MCF 10A (cell line): Measurements from ENCODE around the gene MYO1E. TPM values are rescaled to one million over a fixed set of nuclear protein-coding genes. Genes with fewer than 3 reads are reported as not detected.

ENCODE experiments used
- Bru-seq: library from RNA; stranded (reverse); fragments of 400-500 nt; gene quantifications from one replicate; lab custom pipeline; 2021; lab: Mats Ljungman, UMichigan
- BruChase-seq, 2 experiments: library from RNA; stranded (reverse); fragments of 400-500 nt; gene quantifications; one replicate each; lab custom pipeline; 2021; lab: Mats Ljungman, UMichigan
- BruUV-seq: library from RNA; stranded (reverse); fragments of 400-500 nt; replicated peaks from 2 replicates; lab custom pipeline; 2021; lab: Mats Ljungman, UMichigan
- CTCF ChIA-PET: fragments of 300-600 bp; sonication (Branson Sonifier 250); formaldehyde crosslinking; extraction: SDS; loops from one replicate; lab custom pipeline; 2021; ENCODE audit warnings: antibody characterized with exemption, inconsistent platforms; lab: Yijun Ruan, JAX
- POLR2A ChIA-PET: fragments of 300-600, 350-650 bp; sonication (Branson Sonifier 250); formaldehyde crosslinking; extraction: SDS; loops from one replicate; lab custom pipeline; 2020; ENCODE audit warnings: antibody characterized with exemption, inconsistent platforms; lab: Yijun Ruan, JAX
- DNase-seq: peaks from one replicate; pipeline ENCODE4 v3.0.0-alpha.2; 2018; ENCODE audit not compliant: unreplicated experiment
- H3K27ac Mint-ChIP-seq: one replicate; pipeline ENCODE4 v1.8.0; 2022; ENCODE audit warnings: mild to moderate bottlenecking, low read depth, mixed read lengths; ENCODE audit not compliant: unreplicated experiment
- H3K27me3 Mint-ChIP-seq: one replicate; pipeline ENCODE4 v1.8.0; 2022; ENCODE audit warnings: mixed read lengths; ENCODE audit not compliant: insufficient read depth, unreplicated experiment
- H3K36me3 Mint-ChIP-seq: one replicate; pipeline ENCODE4 v1.8.0; 2022; ENCODE audit warnings: mild to moderate bottlenecking, moderate library complexity, mixed read lengths; ENCODE audit not compliant: insufficient read depth, unreplicated experiment
- H3K4me1 Mint-ChIP-seq: one replicate; pipeline ENCODE4 v1.8.0; 2022; ENCODE audit warnings: mixed read lengths; ENCODE audit not compliant: insufficient read depth, unreplicated experiment
- H3K4me3 Mint-ChIP-seq: one replicate; pipeline ENCODE4 v1.8.0; 2022; ENCODE audit warnings: mild to moderate bottlenecking, moderate library complexity, mixed read lengths; ENCODE audit not compliant: unreplicated experiment
- H3K9me3 Mint-ChIP-seq: one replicate; pipeline ENCODE4 v1.8.0; 2022; ENCODE audit warnings: mixed read lengths; ENCODE audit not compliant: unreplicated experiment
- intact Hi-C: fragments of 100-400 bp; cut with micrococcal nuclease; formaldehyde crosslinking; loops from 2 replicates; pipeline ENCODE4 v1.14.1; 2022
- long read RNA-seq: library from polyadenylated mRNA; stranded (forward); transcript quantifications from one replicate; pipeline ENCODE4 v2.0.0, GENCODE V29; 2022
- total RNA-seq: library from RNA; stranded (reverse); gene quantifications from 2 replicates; pipeline ENCODE4 v1.2.3, GENCODE V29; 2022
- TF ChIP-seq, protein P1 (sequence below): fragments of 200-600 bp; IDR thresholded peaks from one replicate; pipeline ENCODE4 v1.8.0; 2022; ENCODE audit warnings: antibody characterized with exemption, mild to moderate bottlenecking; ENCODE audit not compliant: unreplicated experiment

MYO1E gene
- total RNA-seq (116 and 121 TPM in 2 replicates), Bru-seq, nascent RNA (percentile 81 among the genes with signal in this experiment), BruChase-seq, experiment 1, labeled RNA remaining after a 6-hour chase (percentile 70 among the genes with signal in this experiment), BruChase-seq, experiment 2, labeled RNA remaining after a 2-hour chase (percentile 63 among the genes with signal in this experiment)
- long read RNA-seq, full-length matches to known transcripts = 40 of 58 reads
- long read RNA-seq, partial matches to known transcripts = 8 of 58 reads
- long read RNA-seq, other reads (novel, unspliced or antisense) = 10 of 58 reads

DNA sequence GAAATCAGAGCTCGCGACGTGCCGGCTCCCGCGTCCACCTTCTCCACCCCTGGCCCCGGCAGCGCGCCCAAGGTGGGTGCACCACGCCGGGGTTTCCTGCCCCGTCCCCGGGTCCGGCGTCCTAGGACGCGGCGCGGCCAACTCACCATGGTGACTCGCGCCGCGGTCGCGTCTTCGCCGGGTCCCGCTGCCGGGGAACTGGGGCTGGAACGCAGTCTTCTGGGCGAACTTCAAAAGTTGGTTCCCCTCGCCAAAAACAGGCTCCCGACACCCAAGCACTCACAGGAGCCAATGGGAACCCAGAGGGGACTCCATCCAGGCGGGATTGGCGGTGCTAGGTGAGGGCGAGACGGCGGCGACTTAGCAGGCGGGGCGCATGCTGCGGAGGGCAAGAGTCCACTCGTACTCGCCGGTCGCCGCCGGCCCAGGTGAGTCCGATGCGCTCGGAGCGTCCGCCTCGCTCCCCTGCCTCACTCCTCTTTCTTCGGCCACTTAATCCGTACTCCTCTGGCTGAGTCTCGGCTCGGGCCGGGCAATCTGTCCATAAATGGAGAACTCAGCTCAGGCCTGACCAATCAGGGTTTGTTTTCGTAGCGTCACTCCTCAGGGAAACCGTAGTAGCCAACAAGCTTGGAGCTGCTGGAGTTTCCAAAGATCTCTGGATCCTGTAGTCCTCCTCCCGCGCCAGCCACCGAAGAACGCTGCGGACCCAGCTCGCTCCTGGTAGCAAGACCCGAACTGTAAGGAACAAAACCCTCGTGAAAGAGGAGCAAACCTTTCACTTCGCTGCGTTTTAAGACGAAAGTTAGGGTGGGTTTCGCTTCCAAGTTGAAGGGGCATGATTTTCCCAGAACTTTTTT lies at the start of gene MYO1E:
TSS of gene MYO1E (minus strand) at position 520 of the 860 bp plus-strand sequence. CDS start at position 149, 371 bp downstream.
- TSS peak; percentile 69 for BruUV-seq
- ChIA-PET POLR2A (interaction anchor here (0.6 to 6.4 kb wide), 47 partner anchors 8 to 1025 kb away, joined by 3 to 76 read pairs (median 4); partner anchors contain the start of genes ANXA2 and FAM81A), CTCF (interaction anchor here (0.9 to 1.0 kb wide), 2 partner anchors 73 to 125 kb away, joined by 3 to 9 read pairs; no protein-coding TSS in a partner anchor)
- intact Hi-C loops = loop anchor here (1.0 to 5.0 kb wide), 5 partner anchors 77 to 180 kb away; no protein-coding TSS in a partner anchor
- Mint-ChIP-seq H3K4me1 (peaks cover 30% of the 10 kb centered on the region), H3K36me3 (peaks cover 30% of the 10 kb centered on the region), H3K27me3 (no peaks in the 10 kb centered on the region), H3K27ac (peak within 1 kb of the TSS; percentile 98), H3K4me3 (peak within 1 kb of the TSS; percentile 99), H3K9me3 (no peaks in the 10 kb centered on the region)
- TF ChIP-seq, protein P1, sequence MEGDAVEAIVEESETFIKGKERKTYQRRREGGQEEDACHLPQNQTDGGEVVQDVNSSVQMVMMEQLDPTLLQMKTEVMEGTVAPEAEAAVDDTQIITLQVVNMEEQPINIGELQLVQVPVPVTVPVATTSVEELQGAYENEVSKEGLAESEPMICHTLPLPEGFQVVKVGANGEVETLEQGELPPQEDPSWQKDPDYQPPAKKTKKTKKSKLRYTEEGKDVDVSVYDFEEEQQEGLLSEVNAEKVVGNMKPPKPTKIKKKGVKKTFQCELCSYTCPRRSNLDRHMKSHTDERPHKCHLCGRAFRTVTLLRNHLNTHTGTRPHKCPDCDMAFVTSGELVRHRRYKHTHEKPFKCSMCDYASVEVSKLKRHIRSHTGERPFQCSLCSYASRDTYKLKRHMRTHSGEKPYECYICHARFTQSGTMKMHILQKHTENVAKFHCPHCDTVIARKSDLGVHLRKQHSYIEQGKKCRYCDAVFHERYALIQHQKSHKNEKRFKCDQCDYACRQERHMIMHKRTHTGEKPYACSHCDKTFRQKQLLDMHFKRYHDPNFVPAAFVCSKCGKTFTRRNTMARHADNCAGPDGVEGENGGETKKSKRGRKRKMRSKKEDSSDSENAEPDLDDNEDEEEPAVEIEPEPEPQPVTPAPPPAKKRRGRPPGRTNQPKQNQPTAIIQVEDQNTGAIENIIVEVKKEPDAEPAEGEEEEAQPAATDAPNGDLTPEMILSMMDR = no peak
- peak; percentile 98 for DNase-seq

DNA sequence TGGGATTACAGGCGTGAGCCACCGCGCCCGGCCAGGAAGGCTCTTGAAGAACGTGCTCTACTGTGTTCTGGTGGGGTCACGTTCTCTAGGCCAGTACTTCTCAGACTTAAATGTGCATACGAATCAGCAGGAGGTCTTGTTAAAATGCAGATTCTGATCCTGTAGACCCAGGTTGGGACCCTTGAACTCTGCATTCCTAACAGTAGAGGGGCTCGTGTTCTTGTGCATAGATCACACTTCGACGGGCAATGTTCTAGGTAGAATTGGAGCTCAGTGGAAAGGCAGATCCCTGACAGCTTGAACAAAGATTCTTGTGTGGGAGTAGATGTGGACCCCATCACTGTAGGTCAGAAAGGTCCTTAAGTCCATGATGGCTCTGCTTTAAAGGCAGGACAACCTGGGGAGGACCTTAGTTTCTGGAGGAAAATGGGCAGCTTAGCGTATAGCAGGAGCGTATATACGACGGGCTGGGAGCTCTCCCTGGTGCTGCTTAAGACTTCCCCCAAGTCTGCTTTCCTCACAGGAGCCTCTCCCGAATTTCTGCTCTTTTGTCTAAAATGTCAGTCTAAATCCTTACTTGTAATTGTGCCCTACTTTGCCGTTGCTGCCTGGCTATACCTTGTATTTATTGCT lies 48.4 kb upstream of the MYO1E start:
- no peak overlapping the region for H3K27ac Mint-ChIP-seq
- intact Hi-C loops = no loop called here
- H3K36me3 Mint-ChIP-seq = no peaks in the 10 kb centered on the region
- TF ChIP-seq, protein P1 = no peak
- no peaks in the 10 kb centered on the region for H3K4me1 Mint-ChIP-seq
- POLR2A ChIA-PET = interaction anchor here (1.0 kb wide), 1 partner anchor 12 kb away, joined by 3 read pairs; no protein-coding TSS in a partner anchor
- no peaks in the 10 kb centered on the region for H3K9me3 Mint-ChIP-seq
- peaks cover 43% of the 10 kb centered on the region for H3K27me3 Mint-ChIP-seq
- no peak for DNase-seq
- no TSS peak for BruUV-seq
- CTCF ChIA-PET = no interaction called here
- no peak overlapping the region for H3K4me3 Mint-ChIP-seq

DNA sequence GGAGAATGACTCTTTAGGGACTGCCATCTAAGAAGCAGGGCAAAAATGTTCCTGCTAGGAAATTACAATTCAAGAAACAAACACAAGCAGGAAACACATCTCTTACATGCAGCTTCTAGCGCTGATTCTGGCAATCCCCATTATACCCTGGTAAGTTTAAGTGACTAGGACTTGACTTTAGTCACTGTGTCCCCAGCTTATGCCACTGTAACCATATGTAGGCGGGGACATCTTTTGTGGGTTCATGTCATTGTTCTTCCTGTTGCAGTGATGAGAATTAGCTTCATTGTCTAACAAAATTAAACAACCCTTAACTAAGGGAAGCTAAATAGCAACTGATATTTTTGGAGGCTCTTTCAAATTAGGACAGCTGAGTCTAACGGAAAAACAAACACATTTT lies 47.4 kb upstream of the MYO1E start:
- peaks cover 41% of the 10 kb centered on the region for H3K27me3 Mint-ChIP-seq
- ChIA-PET POLR2A (no interaction called here), CTCF (interaction anchor here (0.6 to 0.8 kb wide), 2 partner anchors 44 to 173 kb away, joined by 3 to 4 read pairs; no protein-coding TSS in a partner anchor)
- no peak for DNase-seq
- H3K4me3 Mint-ChIP-seq = no peak overlapping the region
- intact Hi-C loops = no loop called here
- TF ChIP-seq, protein P1 = no peak
- H3K9me3 Mint-ChIP-seq = no peaks in the 10 kb centered on the region
- H3K27ac Mint-ChIP-seq = no peak overlapping the region
- no TSS peak for BruUV-seq
- H3K36me3 Mint-ChIP-seq = no peaks in the 10 kb centered on the region
- H3K4me1 Mint-ChIP-seq = no peaks in the 10 kb centered on the region
